CD4-positive, alpha-beta T cell (primary cell): ENCODE results near the gene NCKAP5. TPM values are rescaled to one million over a fixed set of nuclear protein-coding genes. Genes with fewer than 3 reads are reported as not detected.

Source experiments
- ATAC-seq: fragments of 200-7000 bp; cut with Tn5 transposase; one replicate; pipeline ENCODE4 v1.10.0; 2022; ENCODE audit warnings: mild to moderate bottlenecking; ENCODE audit not compliant: poor library complexity
- CTCF ChIA-PET: fragments of 350-600 bp; sonication (Branson Sonifier 250); formaldehyde crosslinking; loops from one replicate; lab custom pipeline; 2021; ENCODE audit warnings: antibody characterized with exemption, inconsistent platforms; lab: Charles Lee
- POLR2A ChIA-PET: fragments of 350-600 bp; sonication (Branson Sonifier 250); formaldehyde crosslinking; loops from one replicate; lab custom pipeline; 2021; ENCODE audit warnings: antibody characterized with exemption, inconsistent platforms; lab: Charles Lee
- DNase-seq, 14 experiments: peaks; one replicate each; pipeline ENCODE4 v3.0.0-alpha.2; 2013 to 2020; ENCODE audit warnings: mixed read lengths in 2 of 14
- H3K27ac ChIP-seq, 2 donors: one replicate each; pipeline versions ENCODE4 v1.5.1 to v1.7.0; 2013; ENCODE audit warnings: low read length in 2 of 2, low read depth in 1 of 2, mild to moderate bottlenecking in 1 of 2
- H3K27me3 ChIP-seq, 2 experiments: 1 replicate in 1 of 2; 2 replicates in 1 of 2; pipeline versions ENCODE4 v1.6.1 to v1.7.0; 2013; ENCODE audit warnings: low read length in 2 of 2, control low read depth in 1 of 2, mild to moderate bottlenecking in 1 of 2, moderate library complexity in 1 of 2; ENCODE audit not compliant: insufficient read depth in 2 of 2, control insufficient read depth in 1 of 2
- H3K36me3 ChIP-seq: one replicate; pipeline ENCODE4 v1.6.1; 2013; ENCODE audit warnings: low read length, control low read depth; ENCODE audit not compliant: insufficient read depth
- H3K4me1 ChIP-seq: one replicate; pipeline ENCODE4 v1.6.1; 2013; ENCODE audit warnings: low read length, control low read depth; ENCODE audit not compliant: insufficient read depth
- H3K4me3 ChIP-seq: one replicate; pipeline ENCODE4 v1.5.1; 2013; ENCODE audit warnings: mild to moderate bottlenecking, low read length, moderate library complexity
- H3K9me3 ChIP-seq, 2 experiments: 1 replicate in 1 of 2; 2 replicates in 1 of 2; pipeline versions ENCODE4 v1.6.1 to v1.7.0; 2013; ENCODE audit warnings: low read length in 2 of 2, mild to moderate bottlenecking in 2 of 2, control low read depth in 1 of 2, moderate library complexity in 1 of 2; ENCODE audit not compliant: control insufficient read depth in 1 of 2, insufficient read depth in 1 of 2
- H3K27ac Mint-ChIP-seq: one replicate; pipeline ENCODE4 v1.8.0; 2020; ENCODE audit warnings: mixed read lengths
- H3K27me3 Mint-ChIP-seq: one replicate; pipeline ENCODE4 v1.8.0; 2021; ENCODE audit warnings: mixed read lengths
- H3K36me3 Mint-ChIP-seq: one replicate; pipeline ENCODE4 v1.8.0; 2021; ENCODE audit warnings: low read depth, mixed read lengths
- H3K4me1 Mint-ChIP-seq: one replicate; pipeline ENCODE4 v1.8.0; 2021; ENCODE audit warnings: low read depth, mixed read lengths
- H3K4me3 Mint-ChIP-seq: one replicate; pipeline ENCODE4 v1.8.0; 2020; ENCODE audit warnings: mild to moderate bottlenecking, mixed read lengths
- H3K9me3 Mint-ChIP-seq: one replicate; pipeline ENCODE4 v1.8.0; 2020; ENCODE audit warnings: mixed read lengths
- intact Hi-C, 2 experiments: fragments of 100-400 bp; cut with DNase I in 1 of 2; cut with micrococcal nuclease in 1 of 2; formaldehyde crosslinking; loops; one replicate each; pipeline versions ENCODE4 v1.15.1 to v1.9.0; 2023 to 2025; cut with DNase I, micrococcal nuclease
- total RNA-seq, 174 experiments: library from RNA in 2 of 174; stranded (reverse) in 2 of 174; gene quantifications; one replicate each; pipeline ENCODE4 v1.2.3 and lab custom pipeline; 2021 to 2026
- TF ChIP-seq, protein P1 (sequence below): fragments of 200-600 bp; IDR thresholded peaks from one replicate; pipeline ENCODE4 v1.8.0; 2022; ENCODE audit warnings: antibody characterized with exemption, mild to moderate bottlenecking

NCKAP5 gene
- total RNA-seq, 2 experiments from 2014 or later = not detected

DNA sequence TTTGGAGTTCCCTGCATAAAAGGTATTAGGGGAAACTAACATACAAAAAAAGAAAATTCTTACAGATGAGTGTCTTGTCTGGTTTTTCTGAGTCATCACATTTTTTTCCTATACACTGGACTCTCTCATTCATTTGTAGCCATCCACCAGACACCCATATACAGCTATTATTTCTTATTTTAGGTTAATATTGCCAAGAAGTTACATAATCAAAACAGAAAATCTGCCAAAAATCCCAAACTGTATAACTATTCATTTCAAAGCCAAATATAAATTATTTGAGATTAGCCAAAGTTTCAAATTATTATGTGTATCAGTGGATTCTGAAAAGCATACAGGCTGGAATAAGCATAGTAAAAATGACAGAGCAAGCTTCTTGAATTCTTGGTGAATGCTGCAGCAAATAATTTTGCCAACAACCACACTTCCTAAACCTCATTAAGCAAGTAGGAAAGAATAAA is 191.2 kb downstream of the NCKAP5 start:
- DNase-seq = no peak
- no peak overlapping the region for H3K4me3 Mint-ChIP-seq
- intact Hi-C loops = no loop called here
- TF ChIP-seq, protein P1, sequence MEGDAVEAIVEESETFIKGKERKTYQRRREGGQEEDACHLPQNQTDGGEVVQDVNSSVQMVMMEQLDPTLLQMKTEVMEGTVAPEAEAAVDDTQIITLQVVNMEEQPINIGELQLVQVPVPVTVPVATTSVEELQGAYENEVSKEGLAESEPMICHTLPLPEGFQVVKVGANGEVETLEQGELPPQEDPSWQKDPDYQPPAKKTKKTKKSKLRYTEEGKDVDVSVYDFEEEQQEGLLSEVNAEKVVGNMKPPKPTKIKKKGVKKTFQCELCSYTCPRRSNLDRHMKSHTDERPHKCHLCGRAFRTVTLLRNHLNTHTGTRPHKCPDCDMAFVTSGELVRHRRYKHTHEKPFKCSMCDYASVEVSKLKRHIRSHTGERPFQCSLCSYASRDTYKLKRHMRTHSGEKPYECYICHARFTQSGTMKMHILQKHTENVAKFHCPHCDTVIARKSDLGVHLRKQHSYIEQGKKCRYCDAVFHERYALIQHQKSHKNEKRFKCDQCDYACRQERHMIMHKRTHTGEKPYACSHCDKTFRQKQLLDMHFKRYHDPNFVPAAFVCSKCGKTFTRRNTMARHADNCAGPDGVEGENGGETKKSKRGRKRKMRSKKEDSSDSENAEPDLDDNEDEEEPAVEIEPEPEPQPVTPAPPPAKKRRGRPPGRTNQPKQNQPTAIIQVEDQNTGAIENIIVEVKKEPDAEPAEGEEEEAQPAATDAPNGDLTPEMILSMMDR = no peak
- Histone ChIP-seq H3K9me3 (no peaks in the 10 kb centered on the region), H3K36me3 (no peaks in the 10 kb centered on the region), H3K4me3 (no peak overlapping the region), H3K27me3 (no peaks in the 10 kb centered on the region), H3K27ac (no peak overlapping the region), H3K4me1 (no peaks in the 10 kb centered on the region)
- no peak overlapping the region for H3K27ac Mint-ChIP-seq
- ATAC-seq = no peak
- peaks cover 11% of the 10 kb centered on the region for H3K9me3 Mint-ChIP-seq
- ChIA-PET CTCF (no interaction called here), POLR2A (no interaction called here)
- H3K36me3 Mint-ChIP-seq = no peaks in the 10 kb centered on the region
- H3K4me1 Mint-ChIP-seq = no peaks in the 10 kb centered on the region
- H3K27me3 Mint-ChIP-seq = no peaks in the 10 kb centered on the region

DNA sequence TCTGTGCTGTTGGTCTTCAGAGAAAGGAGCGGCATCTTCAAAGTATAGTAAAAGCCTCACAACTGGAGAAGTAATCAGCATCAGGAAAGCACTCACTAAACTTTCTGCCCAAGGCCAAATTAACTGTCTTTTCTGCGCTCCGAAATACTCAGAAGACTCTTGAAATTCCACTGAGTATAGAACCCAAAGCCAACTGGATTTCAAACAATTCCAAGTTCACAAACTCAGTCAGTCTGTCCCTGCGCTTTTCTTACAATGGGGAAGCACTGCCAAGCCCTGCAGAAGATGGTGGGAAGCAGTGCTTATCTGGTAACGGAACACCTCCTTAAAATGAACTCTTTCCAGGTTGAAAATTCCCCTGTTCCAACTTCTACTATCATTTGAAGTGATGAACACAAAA is 193.5 kb downstream of the NCKAP5 start:
- intact Hi-C loops = no loop called here
- Mint-ChIP-seq H3K4me1 (no peaks in the 10 kb centered on the region), H3K36me3 (no peaks in the 10 kb centered on the region), H3K4me3 (no peak overlapping the region), H3K27me3 (no peaks in the 10 kb centered on the region), H3K9me3 (peaks cover 11% of the 10 kb centered on the region), H3K27ac (no peak overlapping the region)
- TF ChIP-seq, protein P1 = no peak
- Histone ChIP-seq H3K9me3 (no peaks in the 10 kb centered on the region), H3K27me3 (no peaks in the 10 kb centered on the region), H3K27ac (no peak overlapping the region), H3K4me3 (no peak overlapping the region), H3K4me1 (no peaks in the 10 kb centered on the region), H3K36me3 (no peaks in the 10 kb centered on the region)
- ATAC-seq (no peak), DNase-seq (no peak)
- CTCF ChIA-PET = no interaction called here
- POLR2A ChIA-PET = no interaction called here

DNA sequence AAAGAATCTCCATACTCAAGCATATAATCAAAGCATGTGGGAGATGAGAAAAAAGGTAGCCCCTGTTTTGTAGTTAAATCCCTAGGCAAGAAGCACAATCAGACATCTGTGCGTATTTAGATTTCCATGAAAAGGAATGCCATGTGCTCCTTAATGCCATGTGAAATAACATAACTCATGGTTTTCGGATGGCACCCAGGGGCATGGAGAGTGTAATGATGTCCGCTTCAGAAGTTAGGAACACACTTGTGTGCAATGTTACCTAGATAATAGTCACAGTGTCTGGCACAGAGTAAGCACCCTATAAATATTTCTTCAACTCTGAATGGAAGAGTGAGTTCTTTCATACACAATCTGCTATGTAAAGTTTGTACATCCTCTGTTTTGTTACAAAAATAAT is 197.0 kb downstream of the NCKAP5 start:
- Mint-ChIP-seq H3K36me3 (no peaks in the 10 kb centered on the region), H3K27me3 (no peaks in the 10 kb centered on the region), H3K4me1 (no peaks in the 10 kb centered on the region), H3K27ac (no peak overlapping the region), H3K9me3 (peaks cover 10% of the 10 kb centered on the region), H3K4me3 (no peak overlapping the region)
- no peaks in the 10 kb centered on the region for H3K27me3 ChIP-seq
- H3K9me3 ChIP-seq = peaks cover 0 to 5% of the 10 kb centered on the region in 2 experiments
- ATAC-seq (no peak), DNase-seq (no peak)
- ChIA-PET POLR2A (no interaction called here), CTCF (no interaction called here)
- no peaks in the 10 kb centered on the region for H3K36me3 ChIP-seq
- TF ChIP-seq, protein P1 = no peak
- intact Hi-C loops = no loop called here
- H3K4me3 ChIP-seq = no peak overlapping the region
- no peak overlapping the region for H3K27ac ChIP-seq
- H3K4me1 ChIP-seq = no peaks in the 10 kb centered on the region
